BJ (cell line): Measurements from ENCODE around the gene IGFBP5. TPM values are rescaled to one million over a fixed set of nuclear protein-coding genes. Genes with fewer than 3 reads are reported as not detected.
A peak's percentile ranks its signal among the peaks of the same experiment; 100 is the strongest.

Experiments
- CTCF ChIA-PET: fragments of 350-600 bp; formaldehyde crosslinking; extraction: SDS; loops from one replicate; lab custom pipeline; 2021; ENCODE audit warnings: antibody characterized with exemption, inconsistent platforms; lab: Yijun Ruan, JAX
- POLR2A ChIA-PET: fragments of 300-600 bp; sonication (Branson Sonifier 250); formaldehyde crosslinking; extraction: SDS; loops from one replicate; lab custom pipeline; 2021; ENCODE audit warnings: antibody characterized with exemption; lab: Charles Lee
- DNase-seq: peaks from one replicate; pipeline ENCODE4 v3.0.0-alpha.2; 2011; ENCODE audit warnings: low read depth
- H3K27me3 ChIP-seq: 2 replicates; pipeline ENCODE4 v1.6.0; 2011; ENCODE audit warnings: low read length; ENCODE audit not compliant: control insufficient read depth, insufficient read depth
- H3K36me3 ChIP-seq: 2 replicates; pipeline ENCODE4 v1.5.1; 2011; ENCODE audit warnings: low read length; ENCODE audit not compliant: control insufficient read depth, insufficient read depth
- H3K4me3 ChIP-seq: 2 replicates; pipeline ENCODE4 v1.5.1; 2011; ENCODE audit warnings: low read depth, mild to moderate bottlenecking, control low read depth, low read length
- polyA plus RNA-seq: library from polyadenylated mRNA; depleted of rRNA; stranded (reverse); fragments of >200 nt; gene quantifications from 2 replicates; pipeline ENCODE4 v1.2.3, GENCODE V29; 2011
- TF ChIP-seq, protein P1 (sequence below): IDR thresholded peaks from 2 replicates; pipeline ENCODE4 v1.5.1; 2011; ENCODE audit warnings: low read depth, mild to moderate bottlenecking, control low read depth, inconsistent platforms, low read length, moderate library complexity; ENCODE audit not compliant: insufficient read depth

Gene IGFBP5
- polyA plus RNA-seq, 1 experiment, result 1,060 TPM

DNA sequence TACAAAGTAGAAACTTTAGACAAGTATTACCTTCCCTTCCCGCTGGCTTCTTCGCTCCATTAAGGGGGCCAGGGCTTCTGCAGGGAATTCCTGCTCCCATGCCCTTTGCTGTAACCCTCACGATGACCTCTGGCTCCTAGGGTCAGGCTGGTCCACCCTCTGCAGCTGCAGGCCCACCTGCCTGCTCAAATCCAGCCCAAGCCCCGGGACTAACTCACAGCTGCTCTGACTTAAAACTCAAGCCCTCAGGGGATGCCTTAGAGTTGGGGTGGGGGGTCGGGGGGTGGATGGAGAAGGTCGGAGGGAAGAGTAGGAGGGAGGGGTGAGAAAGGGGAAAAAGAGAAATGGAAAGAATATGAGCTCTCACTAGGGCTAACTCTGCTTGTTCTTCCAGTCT is 4.9 kb downstream of the IGFBP5 start:
- H3K36me3 ChIP-seq, result peaks cover 11% of the 10 kb centered on the region
- TF ChIP-seq, protein P1, sequence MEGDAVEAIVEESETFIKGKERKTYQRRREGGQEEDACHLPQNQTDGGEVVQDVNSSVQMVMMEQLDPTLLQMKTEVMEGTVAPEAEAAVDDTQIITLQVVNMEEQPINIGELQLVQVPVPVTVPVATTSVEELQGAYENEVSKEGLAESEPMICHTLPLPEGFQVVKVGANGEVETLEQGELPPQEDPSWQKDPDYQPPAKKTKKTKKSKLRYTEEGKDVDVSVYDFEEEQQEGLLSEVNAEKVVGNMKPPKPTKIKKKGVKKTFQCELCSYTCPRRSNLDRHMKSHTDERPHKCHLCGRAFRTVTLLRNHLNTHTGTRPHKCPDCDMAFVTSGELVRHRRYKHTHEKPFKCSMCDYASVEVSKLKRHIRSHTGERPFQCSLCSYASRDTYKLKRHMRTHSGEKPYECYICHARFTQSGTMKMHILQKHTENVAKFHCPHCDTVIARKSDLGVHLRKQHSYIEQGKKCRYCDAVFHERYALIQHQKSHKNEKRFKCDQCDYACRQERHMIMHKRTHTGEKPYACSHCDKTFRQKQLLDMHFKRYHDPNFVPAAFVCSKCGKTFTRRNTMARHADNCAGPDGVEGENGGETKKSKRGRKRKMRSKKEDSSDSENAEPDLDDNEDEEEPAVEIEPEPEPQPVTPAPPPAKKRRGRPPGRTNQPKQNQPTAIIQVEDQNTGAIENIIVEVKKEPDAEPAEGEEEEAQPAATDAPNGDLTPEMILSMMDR, result no peak
- CTCF ChIA-PET, result interaction anchor here (1.8 kb wide), 1 partner anchor 8 kb away, joined by 4 read pairs; no protein-coding TSS in a partner anchor
- DNase-seq, result no peak
- peak overlapping the region; percentile 20 for H3K4me3 ChIP-seq
- H3K27me3 ChIP-seq, result no peaks in the 10 kb centered on the region
- POLR2A ChIA-PET, result no interaction called here

DNA sequence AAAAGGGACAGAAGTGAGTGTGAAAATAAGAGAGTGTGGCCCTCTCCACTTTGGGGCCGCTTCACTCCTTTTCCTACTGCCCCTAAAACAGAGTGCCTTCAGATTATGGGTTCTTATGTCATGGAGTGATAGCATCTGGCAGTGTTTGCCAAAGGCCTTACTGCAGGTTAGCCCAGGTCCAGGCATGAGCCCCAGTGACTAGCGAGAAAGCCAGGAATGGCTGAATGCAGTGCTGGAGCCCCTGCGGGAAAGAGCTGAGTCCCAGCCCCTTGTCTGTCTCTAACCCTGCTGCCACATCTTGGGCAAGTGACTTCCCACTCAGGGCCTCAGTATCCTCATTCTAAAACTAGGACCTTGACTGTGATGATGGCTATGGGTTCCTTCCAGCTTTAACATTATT is 6.0 kb downstream of the IGFBP5 start:
- DNase-seq, result no peak
- CTCF ChIA-PET, result interaction anchor here (0.8 to 1.0 kb wide), 3 partner anchors 23 to 1024 kb away, joined by 3 read pairs; no protein-coding TSS in a partner anchor
- H3K27me3 ChIP-seq, result no peaks in the 10 kb centered on the region
- POLR2A ChIA-PET, result interaction anchor here (1.0 kb wide), 1 partner anchor 807 kb away, joined by 3 read pairs; no protein-coding TSS in a partner anchor
- no peak overlapping the region for H3K4me3 ChIP-seq
- TF ChIP-seq, protein P1, result no peak
- H3K36me3 ChIP-seq, result peaks cover 11% of the 10 kb centered on the region

DNA sequence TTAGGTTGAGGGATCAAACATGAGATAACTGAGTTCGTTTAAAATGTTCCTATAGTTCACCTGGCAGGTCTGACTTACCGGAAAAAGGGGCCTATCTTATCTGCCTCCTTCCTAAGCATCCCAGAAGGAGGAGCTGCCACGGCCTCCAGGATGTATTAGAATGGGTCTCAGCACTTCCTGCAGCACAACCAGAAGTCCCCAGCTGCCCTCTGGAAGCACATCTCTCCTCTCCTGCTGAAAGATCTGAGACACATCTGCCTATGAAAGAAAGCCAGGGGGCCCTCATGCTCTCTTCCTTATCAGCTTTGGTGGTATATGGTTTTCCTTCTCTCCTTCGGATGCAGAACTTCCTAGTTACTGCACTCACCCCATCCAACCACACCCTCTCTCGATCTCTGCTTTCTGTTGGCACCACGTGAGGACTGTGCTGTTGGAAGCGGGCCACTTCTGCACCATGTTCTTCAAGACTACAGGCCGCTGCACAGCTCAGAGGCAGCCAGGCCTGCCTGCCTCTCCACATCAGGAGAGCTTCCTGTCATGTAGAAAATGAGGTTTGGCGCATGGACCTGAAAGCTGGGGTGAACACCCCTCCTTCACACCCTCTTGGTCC is 6.5 kb downstream of the IGFBP5 start:
- Histone ChIP-seq H3K4me3 (no peak overlapping the region), H3K27me3 (no peaks in the 10 kb centered on the region), H3K36me3 (peaks cover 11% of the 10 kb centered on the region)
- POLR2A ChIA-PET, result interaction anchor here (1.0 kb wide), 1 partner anchor 807 kb away, joined by 3 read pairs; no protein-coding TSS in a partner anchor
- DNase-seq, result no peak
- CTCF ChIA-PET, result interaction anchor here (0.8 to 1.0 kb wide), 3 partner anchors 23 to 1024 kb away, joined by 3 read pairs; no protein-coding TSS in a partner anchor
- TF ChIP-seq, protein P1, result no peak

DNA sequence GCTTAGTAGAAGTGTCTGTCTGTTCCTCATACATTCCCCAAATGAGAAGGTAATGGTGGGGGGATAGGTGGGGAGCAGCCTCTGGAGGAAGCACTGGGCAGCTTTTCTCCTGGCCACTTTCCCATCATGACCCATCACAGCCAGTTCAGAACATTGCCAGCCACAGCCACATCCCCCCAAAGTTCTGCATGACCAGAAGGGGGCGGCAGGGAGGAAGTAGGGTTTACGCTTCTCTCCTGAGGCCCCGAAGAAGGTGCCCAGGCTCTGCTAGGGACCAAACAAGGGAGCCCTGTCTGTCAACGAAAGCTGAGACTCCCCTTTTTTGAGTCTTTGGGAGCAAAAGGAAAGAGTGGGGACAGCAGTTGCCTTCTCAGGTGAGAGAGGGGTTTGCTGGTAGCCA is 7.7 kb downstream of the IGFBP5 start:
- ChIA-PET POLR2A (no interaction called here), CTCF (interaction anchor here (0.6 to 1.4 kb wide), 6 partner anchors 22 to 1053 kb away, joined by 3 to 6 read pairs (median 3); no protein-coding TSS in a partner anchor)
- DNase-seq, result no peak
- TF ChIP-seq, protein P1, result peak; percentile 45
- no peak overlapping the region for H3K4me3 ChIP-seq
- no peaks in the 10 kb centered on the region for H3K27me3 ChIP-seq
- peaks cover 11% of the 10 kb centered on the region for H3K36me3 ChIP-seq

DNA sequence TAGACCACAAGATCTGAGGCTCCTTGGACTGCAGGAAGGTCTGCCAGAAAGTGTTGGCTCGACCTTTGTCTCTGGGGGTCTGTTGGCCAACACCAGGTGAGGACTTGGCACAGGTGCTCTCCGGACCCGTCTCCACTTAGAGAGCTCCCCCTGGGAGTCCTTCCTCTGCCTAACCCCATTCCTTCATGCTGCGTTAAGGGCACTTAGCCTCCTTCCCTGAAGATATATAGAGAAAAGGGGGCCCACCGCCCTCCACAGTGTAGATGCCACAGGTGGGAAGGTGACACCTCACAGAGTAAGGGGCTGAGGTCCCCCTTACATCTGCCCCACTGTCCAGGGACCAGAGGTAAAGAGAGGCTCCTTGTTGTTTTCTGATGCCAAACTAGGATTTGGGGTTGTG is 8.2 kb downstream of the IGFBP5 start:
- Histone ChIP-seq H3K36me3 (peaks cover 11% of the 10 kb centered on the region), H3K27me3 (no peaks in the 10 kb centered on the region), H3K4me3 (no peak overlapping the region)
- ChIA-PET CTCF (interaction anchor here (0.6 to 1.4 kb wide), 6 partner anchors 23 to 1053 kb away, joined by 3 to 6 read pairs (median 3); no protein-coding TSS in a partner anchor), POLR2A (no interaction called here)
- no peak for DNase-seq
- TF ChIP-seq, protein P1, result no peak
